ENCODE data around the gene KLHL15.
A peak's percentile ranks its signal among the peaks of the same experiment; 100 is the strongest.
"Not testable (repeated sequence)": the region's sequence is repeated elsewhere in the genome, so short reads cannot be mapped to it uniquely, and the experiment has no call there.

KLHL15 gene, protein sequence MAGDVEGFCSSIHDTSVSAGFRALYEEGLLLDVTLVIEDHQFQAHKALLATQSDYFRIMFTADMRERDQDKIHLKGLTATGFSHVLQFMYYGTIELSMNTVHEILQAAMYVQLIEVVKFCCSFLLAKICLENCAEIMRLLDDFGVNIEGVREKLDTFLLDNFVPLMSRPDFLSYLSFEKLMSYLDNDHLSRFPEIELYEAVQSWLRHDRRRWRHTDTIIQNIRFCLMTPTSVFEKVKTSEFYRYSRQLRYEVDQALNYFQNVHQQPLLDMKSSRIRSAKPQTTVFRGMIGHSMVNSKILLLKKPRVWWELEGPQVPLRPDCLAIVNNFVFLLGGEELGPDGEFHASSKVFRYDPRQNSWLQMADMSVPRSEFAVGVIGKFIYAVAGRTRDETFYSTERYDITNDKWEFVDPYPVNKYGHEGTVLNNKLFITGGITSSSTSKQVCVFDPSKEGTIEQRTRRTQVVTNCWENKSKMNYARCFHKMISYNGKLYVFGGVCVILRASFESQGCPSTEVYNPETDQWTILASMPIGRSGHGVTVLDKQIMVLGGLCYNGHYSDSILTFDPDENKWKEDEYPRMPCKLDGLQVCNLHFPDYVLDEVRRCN

DNA sequence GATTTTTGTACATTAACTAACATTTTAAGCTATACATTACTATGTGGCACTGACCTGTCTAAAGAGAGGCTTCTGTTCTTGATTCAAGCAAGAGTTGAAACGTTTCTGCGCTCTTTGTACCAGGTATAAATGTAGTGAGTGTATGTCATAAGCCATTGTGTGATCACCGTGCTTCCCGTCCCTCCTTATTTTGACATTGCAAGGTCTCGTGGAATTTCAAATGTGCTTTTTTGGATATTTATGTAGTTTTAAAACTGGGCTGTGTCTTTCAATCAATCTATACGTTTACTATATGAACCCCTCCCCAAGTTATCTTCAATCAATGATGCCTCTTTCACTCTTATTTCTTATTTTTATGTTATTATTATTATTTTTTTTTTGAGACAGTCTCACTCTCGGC is at the start of gene KLHL15:
Gene KLHL15 (minus strand): TSS at position 101 of the 400 bp plus-strand sequence. CDS start 20,493 bp downstream, outside the sequence.
- DNase-seq (ENCODE audit: low read depth in 2 of 2, low spot score in 1 of 2), result no peak

DNA sequence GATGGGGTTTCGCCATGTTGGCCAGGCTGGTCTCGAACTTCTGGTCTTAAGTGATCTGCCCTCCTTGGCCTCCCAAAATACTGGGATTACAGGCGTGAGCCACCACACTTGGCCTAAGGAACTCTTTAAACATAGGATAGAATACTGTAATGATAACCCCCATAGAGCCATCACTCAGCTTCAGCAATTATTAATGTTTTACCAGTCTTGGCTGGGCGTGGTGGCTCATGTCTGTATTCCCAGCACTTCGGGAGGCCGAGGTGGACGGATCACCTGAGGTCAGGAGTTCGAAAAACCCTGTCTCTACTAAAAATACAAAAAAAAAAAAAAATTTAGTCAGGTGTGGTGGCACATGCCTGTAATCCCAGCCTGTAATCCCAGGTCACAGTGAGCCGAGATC is 42.9 kb upstream of the KLHL15 start:
- DNase-seq (ENCODE audit: low read depth in 2 of 2, low spot score in 1 of 2), result no peak

DNA sequence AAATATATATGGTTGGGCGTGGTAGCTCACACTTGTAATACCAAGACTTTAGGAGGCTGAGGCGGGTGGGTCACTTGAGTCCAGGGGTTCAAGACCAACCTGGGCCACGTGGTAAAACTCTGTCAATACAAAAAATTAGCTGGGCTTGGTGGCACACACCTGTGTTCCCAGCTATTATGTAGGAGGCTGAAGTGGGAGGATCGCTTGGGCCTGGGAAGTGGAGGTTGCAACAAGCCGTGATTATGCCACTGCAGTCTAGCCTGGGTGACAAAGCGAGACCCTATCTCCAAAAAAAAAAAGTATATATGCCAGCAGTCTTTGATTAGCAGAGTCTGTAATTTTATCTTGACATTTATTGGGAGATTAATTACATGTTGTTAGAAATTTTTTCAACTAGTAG is 36.5 kb upstream of the KLHL15 start:
- no peak for DNase-seq (ENCODE audit: low read depth in 2 of 2, low spot score in 1 of 2)

DNA sequence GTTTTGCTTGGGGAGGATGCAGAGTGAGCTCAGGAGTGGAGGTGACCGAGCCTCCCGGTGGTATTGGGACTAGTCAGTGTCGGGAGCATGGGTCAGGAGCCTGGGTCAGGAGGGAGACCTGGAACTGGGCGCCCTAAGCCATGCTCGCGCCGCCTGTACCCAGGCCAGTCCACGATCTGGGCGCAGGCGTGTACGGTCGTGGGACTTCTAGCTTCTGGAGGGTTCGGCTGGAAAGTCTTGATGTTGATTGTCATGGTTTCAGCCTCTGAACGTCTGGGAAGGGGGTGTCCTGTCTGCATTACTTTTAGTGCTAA is 28.0 kb upstream of the KLHL15 start:
- DNase-seq (ENCODE audit: low read depth in 2 of 2, low spot score in 1 of 2), result no peak

DNA sequence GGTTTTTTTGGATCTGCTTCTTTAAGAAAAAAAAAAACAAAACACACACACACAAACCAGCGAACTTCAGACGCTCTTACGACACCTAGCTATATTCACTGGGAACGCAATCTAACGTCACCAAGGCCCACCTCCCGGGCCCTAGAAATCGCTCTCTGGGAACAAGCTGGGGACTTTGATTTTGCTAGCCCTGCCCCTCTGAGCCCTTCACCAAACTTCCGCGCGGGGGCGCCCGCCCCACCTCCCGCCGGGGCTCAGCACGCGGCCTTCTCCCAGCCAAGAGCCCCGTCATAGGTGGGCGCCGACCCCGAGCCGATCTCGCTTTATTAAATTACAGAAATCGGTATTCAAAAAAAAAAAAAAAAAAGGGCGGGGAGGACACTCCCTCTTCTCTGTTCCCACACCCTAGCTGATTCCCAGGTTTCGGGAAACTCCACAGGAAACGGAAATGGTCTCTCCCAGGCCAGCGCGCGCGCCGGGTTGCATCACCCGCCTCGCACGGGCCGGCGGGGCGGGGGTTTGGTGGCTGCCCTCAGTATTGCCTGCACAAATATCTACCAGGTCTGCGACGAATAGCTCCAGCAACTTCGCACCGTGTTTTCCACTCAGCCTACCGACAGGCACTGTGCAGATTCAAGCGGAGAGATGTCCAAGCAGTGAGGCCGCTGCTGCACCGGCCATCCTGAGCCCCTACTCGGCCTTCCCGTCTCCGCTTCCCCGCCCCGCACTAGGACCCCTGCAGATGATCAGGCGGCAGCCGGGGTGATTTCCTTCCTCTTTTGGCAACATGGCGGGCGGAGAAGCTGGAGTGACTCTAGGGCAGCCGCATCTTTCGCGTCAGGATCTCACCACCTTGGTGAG is 27.4 kb upstream of the KLHL15 start, which contains the start of gene EIF2S3:
Gene EIF2S3 (plus strand): TSS at position 775 of the 861 bp plus-strand sequence. CDS start 13 bp downstream, at position 788.
- DNase-seq (ENCODE audit: low read depth in 2 of 2, low spot score in 1 of 2), result peak; percentile 65 to 67

DNA sequence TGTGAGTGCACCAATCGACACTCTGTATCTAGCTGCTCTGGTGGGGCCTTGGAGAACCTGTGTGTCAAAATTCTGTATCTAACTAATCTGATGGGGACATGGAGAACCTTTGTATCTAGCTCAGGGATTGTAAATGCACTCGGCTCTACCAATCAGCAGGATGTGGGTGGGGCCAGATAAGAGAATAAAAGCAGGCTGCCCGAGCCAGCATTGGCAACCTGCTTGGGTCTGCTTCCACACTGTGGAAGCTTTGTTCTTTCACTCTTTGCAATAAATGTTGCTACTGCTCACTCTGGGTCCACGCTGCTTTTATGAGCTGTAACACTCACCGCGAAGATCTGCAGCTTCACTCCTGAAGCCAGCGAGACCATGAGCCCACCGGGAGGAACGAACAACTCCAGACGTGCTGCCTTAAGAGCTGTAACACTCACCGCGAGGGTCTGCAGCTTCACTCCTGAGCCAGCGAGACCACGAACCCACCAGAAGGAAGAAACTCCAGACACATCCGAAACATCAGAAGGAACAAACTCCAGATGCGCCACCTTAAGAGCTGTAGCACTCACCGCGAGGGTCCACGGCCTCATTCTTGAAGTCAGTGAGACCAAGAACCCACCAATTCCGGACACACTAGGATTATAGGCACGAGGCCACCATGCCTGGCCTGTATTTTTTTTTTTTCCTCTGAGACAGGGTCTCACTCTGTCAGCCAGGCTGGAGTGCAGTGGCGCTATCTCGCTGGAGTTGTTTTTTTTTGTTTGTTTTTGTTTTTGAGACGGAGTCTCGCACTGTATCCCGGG is 23.7 kb upstream of the KLHL15 start:
- DNase-seq (ENCODE audit: low read depth in 2 of 2, low spot score in 1 of 2), result not testable (repeated sequence)

DNA sequence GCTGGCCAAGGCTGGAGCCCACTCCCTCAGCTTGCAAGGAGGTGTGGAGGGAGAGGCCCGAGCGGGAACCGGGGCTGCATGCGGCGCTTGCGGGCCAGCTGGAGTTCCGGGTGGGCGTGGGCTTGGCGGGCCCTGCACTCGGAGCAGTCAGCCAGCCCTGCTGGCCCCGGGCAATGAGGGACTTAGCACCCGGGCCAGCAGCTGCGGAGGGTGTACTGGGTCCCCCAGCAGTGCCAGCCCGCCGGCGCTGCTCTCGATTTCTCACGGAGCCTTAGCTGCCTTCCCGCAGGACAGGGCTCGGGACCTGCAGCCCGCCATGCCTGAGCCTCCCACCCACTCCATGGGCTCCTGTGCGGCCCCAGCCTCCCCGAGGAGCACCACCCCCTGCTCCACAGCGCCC is 22.7 kb upstream of the KLHL15 start:
- DNase-seq (ENCODE audit: low read depth in 2 of 2, low spot score in 1 of 2), result not testable (repeated sequence)

DNA sequence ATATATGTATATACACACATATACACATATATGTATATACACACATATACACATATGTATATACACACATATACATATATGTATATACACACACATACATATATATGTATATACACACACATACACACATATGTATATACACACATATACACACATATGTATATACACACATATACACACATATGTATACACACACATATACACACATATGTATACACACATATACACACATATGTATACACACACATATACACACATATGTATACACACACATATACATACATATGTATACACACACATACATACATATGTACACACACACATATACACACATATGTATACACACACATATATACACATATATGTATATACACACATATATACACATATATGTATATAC is 19.1 kb upstream of the KLHL15 start:
- DNase-seq (ENCODE audit: low read depth in 2 of 2, low spot score in 1 of 2), result not testable (repeated sequence)

DNA sequence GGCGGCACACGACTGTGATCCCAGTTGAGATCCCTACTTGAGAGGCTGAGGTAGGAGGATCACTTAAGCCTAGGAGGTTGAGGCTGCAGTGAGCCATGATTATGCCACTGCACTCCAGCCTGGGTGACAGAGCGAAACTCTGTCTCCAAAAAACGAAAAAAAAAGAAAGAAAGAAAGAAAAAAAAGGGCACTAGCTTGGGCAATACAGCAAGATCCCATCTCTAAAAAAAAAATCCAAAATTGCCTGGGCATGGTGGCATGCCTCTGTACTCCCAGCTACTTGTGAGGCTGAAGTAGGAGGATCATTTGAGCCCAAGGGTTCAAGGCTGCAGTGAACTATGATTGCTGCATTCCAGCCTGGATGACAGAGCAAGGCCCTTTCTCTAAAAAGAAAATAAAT is 10.7 kb upstream of the KLHL15 start:
- DNase-seq (ENCODE audit: low read depth in 2 of 2, low spot score in 1 of 2), result no peak

DNA sequence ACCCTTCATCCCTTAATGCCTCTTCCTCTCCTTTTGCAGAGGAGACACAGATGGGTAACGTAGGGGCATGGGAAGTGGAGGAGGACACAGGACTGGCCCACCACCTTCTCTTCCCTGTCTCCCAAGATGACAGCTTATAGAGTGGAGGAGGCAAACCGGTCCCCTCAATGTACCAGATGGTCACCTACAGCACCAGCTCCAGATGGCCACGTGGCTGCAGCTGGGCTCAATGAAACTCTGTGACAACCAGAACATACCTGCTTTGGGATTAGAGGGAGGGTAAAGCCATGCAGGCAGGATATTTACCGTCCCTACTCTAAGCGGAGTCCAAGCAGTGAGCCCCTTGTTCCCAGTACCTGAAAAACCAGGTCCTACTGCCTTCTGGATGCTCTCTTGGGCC is 7.5 kb upstream of the KLHL15 start:
- DNase-seq (ENCODE audit: low read depth in 2 of 2, low spot score in 1 of 2), result no peak

DNA sequence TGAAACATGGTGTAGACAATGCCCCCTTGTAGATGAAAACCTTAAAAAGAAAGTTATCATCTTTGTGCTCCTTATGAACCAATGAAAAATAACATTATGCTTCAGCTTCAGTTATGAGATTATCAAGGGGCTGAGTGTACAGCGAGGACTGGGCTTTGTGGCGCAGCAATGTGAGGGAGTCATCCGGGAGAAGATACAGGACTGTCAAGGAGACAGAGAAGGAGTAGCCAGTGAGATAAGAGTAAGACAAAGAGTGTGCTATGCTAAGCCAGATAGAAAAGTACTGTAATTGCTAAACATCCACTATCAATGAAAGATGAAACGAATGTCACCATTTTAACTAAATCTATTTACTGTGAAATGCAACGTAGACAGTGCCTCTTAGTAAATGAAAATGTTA is 3.6 kb upstream of the KLHL15 start:
- DNase-seq (ENCODE audit: low read depth in 2 of 2, low spot score in 1 of 2), result no peak

DNA sequence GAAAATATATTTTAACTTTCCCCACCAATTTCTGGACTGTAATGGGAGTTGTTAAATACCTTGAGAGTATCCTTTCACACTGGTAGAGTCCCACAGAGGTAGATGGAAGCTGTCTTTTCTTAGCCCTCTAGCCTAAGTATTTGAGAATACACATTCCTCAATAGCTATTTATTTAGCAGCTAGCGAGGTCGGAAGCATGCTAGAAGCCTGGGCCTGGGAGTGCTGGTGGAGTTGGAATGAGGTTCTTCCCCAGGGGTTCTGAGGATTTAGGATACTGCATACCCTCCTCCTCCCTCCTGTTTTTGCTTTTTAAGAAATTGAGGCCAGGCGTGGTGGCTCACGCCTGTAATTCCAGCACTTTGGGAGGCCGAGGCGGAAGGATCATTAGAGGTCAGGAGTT is 999 bp upstream of the KLHL15 start:
- no peak for DNase-seq (ENCODE audit: low read depth in 2 of 2, low spot score in 1 of 2)

DNA sequence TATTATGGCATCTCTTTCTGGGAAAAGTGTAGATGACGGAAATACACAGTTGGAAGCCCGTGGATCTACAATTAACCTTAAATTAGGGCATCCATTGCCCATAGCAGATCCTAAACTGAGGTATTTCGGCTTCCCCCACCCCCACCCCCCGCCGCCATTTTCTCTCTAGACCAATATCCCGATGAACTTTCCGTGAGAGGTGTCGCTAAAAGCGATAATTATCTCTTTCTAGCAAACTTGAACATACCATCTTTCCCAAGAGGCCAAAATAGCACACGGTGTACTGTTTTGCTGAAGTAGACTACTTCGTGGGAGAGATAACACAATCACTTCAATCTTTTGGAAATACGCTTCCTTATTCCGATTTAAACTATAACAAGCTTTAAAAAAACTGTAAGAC is 554 bp downstream of the KLHL15 start:
- no peak for DNase-seq (ENCODE audit: low read depth in 2 of 2, low spot score in 1 of 2)

DNA sequence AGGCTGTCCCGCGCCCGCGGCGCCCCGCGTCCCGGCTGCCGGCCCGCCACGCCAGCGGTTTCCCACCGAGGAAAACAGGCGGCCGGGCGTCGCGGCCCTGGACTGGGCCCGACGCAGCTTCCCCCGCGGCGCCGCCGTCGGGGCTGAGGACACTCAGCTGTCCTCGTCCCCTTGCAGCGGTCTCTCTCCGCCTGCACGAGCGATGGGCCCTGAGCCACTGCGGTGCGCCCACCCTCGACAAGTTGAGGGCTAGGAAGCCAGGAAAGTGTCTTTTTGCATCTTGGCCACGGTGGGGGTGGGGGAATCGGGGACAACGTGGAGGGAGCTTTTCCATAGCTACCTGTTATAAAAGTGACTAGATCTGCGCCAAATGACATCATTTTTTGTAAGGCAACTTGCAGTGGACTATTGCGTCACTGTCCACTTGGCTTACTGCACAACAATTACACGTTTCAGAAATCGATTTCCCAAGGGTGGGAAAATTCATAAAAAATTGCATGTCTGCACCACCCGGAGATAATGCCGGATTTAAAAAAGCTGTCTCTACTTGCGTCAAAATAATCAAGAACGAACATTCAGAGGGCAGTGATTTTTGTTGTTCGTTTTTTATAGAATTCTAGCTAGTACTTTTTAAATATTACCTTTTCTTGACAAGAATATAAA is 1.1 kb downstream of the KLHL15 start:
- DNase-seq (ENCODE audit: low read depth in 2 of 2, low spot score in 1 of 2), result no peak

DNA sequence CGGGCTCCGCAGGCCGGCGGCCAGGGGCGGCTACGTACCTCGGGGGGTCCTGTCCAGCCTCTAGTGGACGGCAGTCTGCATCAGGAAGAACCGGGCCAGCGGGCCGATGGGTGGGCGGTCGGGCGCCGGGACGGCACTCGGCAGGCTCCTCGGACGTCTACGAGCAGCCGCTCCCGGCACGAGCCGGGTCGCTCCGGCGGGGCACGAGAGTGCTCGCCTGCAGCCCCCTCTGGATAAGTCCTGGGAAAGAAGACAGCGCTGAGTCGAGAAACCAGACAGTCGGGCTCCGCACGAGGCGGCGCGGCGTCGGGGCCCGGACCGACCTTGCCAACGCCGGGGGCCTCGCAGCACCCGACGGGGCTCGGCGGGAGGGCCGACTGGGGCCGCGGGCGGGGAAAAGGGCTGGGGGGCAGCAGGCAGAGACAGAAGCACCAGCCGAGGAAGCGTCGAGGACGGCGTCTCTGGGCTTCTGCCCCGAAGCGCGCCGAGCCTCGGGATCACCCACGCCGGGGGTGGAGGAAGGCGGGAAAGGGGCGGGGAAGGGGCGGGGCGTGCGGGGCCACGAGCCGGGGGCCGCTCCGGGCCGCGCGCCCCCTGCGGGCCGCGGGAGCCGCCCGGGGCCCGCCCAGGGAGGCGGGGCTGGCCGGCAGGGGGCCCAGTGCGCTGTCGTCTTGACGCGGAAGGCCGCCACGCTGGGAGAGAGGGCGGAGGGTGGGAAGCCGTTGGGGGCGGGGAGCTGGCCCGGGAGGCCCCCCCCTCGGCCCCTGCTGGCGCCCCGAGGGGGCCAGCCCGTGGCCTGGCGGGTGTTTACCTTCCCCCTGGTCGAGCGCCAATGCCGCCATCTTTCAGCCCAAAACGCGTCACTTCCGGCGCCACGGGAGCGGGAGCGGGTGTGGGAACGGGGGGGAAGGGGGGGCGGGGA is 1.9 kb downstream of the KLHL15 start:
- peak; percentile 56 to 62 for DNase-seq (ENCODE audit: low read depth in 2 of 2, low spot score in 1 of 2)

DNA sequence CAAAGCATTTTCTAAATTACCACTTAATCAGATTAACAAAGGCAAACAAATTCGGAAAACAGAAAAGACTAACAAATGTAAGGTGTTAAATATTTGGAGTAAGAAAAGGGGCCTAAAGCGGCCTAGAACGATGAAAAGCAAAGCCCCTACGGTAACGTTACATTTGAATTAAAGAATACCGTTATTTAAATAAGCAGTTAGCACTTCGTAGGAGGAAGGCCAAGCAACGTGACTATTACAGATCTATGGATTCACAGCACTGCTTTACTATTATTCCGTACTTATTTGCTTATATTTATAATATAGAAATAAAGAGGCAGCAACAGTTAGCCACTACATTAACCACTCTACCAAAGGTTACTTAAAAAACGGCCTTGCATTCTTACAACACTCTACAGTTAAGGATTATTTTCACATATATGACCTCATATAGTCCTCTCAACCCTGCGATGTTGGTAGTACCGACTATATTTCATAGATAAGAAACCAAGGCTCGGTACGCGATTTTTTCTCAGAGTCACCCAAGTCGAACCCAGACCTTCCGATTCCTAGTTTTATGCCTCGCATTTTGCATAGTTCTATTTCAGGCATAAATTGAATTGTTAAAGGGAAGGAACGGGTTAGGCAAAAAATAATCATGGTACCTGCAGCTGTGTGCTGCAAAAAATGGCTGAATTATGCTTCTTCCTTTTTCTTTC is 2.9 kb downstream of the KLHL15 start:
- DNase-seq (ENCODE audit: low read depth in 2 of 2, low spot score in 1 of 2), result no peak

DNA sequence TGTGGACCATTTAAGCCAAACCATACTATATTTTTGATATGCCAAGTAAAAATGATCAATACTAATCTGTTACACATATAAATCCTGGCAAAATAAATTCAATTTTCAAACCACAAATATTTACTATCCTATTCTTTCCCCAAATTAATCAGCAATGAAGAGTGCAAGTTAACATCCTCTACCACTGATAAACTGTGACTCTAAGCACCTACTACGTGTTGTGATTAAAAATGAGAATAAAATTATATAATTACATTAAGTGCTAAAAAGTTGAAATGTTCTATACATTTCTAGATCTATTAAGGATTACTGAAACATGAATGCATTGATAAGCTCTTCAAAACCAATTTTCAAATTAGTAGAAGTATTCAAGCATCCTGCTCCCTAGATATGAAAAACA is 3.4 kb downstream of the KLHL15 start:
- no peak for DNase-seq (ENCODE audit: low read depth in 2 of 2, low spot score in 1 of 2)

DNA sequence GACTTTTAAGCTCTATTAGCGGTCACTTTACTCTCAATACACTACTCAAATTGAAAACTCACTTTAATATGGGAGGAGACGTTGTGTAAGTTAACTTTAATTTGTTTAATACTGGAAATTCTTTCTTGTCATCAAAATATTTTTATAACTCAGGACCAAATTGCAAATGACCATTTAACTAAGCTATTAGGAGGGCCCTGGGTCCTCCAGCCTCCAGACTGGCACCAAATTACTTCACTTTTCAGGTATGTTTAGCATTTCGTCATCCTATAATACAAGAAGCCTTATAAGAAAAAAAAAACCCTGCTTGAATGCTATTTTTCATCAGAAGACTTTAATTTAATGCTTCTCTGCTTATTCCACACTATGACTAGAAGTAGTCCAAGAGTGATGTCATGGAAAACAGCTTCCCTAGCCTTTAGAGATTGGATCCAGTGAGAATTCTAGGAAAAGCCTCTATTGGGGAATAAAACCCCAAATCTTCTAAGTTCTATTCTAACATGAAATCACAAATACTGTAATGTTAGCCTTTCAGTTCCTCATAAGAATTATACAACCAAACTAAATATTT is 6.6 kb downstream of the KLHL15 start:
- DNase-seq (ENCODE audit: low read depth in 2 of 2, low spot score in 1 of 2), result no peak

DNA sequence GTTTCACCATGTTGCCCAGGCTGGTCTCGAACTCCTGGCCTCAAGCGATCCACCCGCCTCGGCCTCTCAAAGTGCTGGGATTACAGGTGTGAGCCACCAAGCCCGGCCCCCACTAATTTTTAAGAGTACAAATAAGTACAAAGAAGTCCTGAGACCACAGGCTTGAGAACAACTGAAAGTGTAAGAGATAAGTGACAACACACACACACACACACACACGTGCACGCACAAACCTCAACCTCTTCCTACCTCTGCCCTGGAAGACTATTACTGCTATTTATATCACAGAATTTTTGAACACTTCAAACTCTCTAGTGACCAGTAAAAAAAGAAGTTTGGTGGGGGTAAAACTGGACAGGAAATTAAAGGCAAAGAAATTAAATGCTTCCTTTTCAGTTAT is 7.5 kb downstream of the KLHL15 start:
- no peak for DNase-seq (ENCODE audit: low read depth in 2 of 2, low spot score in 1 of 2)

Data from stimulated activated CD8-positive, alpha-beta memory T cell treated with anti-CD3 and anti-CD28 coated beads, Interleukin-4, amount 100 ng/mL, for 1 hour (primary cell).